Fibroblast of lung (primary cell): ENCODE measurements around the gene SMYD5. TPM values are rescaled to one million over a fixed set of nuclear protein-coding genes. Genes with fewer than 3 reads are reported as not detected.

Source experiments
- DNase-seq, 2 donors: peaks; one replicate each; pipeline versions ENCODE4 v3.0.0 to v3.0.0-alpha.2; 2010; ENCODE audit warnings: low read depth in 2 of 2
- H2AFZ ChIP-seq: 2 replicates; pipeline ENCODE4 v1.5.1; 2012; ENCODE audit warnings: low read length, control low read depth, inconsistent platforms
- H3K27ac ChIP-seq: 2 replicates; pipeline ENCODE4 v1.5.1; 2011; ENCODE audit warnings: low read length, control low read depth; ENCODE audit not compliant: insufficient read depth
- H3K27me3 ChIP-seq: 2 replicates; pipeline ENCODE4 v1.5.1; 2011; ENCODE audit warnings: mild to moderate bottlenecking, low read length; ENCODE audit not compliant: control insufficient read depth, insufficient read depth
- H3K36me3 ChIP-seq: 2 replicates; pipeline ENCODE4 v1.5.1; 2011; ENCODE audit warnings: low read length; ENCODE audit not compliant: control insufficient read depth, insufficient read depth
- H3K4me1 ChIP-seq: 2 replicates; pipeline ENCODE4 v1.5.1; 2011; ENCODE audit warnings: low read length; ENCODE audit not compliant: control insufficient read depth, insufficient read depth; ENCODE audit errors: extremely low read depth
- H3K4me2 ChIP-seq: 2 replicates; pipeline ENCODE4 v1.5.1; 2011; ENCODE audit warnings: low read length, control low read depth; ENCODE audit not compliant: insufficient read depth; ENCODE audit errors: extremely low read depth
- H3K4me3 ChIP-seq, 4 experiments: fragments of 200-600 bp in 1 of 4; sonication (generic) in 1 of 4; replicated peaks in 1 of 4; 2 replicates each; pipeline ENCODE4 v1.5.1; 2011 to 2016; ENCODE audit warnings: low read length in 4 of 4, low read depth in 3 of 4, mild to moderate bottlenecking in 3 of 4, control low read depth in 2 of 4, inconsistent platforms in 1 of 4, mixed read lengths in 1 of 4; ENCODE audit not compliant: insufficient read depth in 1 of 4; ENCODE audit errors: control extremely low read depth in 1 of 4
- H3K79me2 ChIP-seq: 2 replicates; pipeline ENCODE4 v1.5.1; 2012; ENCODE audit warnings: mild to moderate bottlenecking, low read length, inconsistent platforms; ENCODE audit not compliant: control insufficient read depth, insufficient read depth
- H3K9ac ChIP-seq: 2 replicates; pipeline ENCODE4 v1.5.1; 2011; ENCODE audit warnings: mild to moderate bottlenecking, low read length, control low read depth; ENCODE audit not compliant: insufficient read depth
- H3K9me3 ChIP-seq: 2 replicates; pipeline ENCODE4 v1.5.1; 2012; ENCODE audit warnings: low read depth, low read length; ENCODE audit not compliant: control insufficient read depth, insufficient read depth
- H4K20me1 ChIP-seq: 2 replicates; pipeline ENCODE4 v1.5.1; 2011; ENCODE audit warnings: low read length; ENCODE audit not compliant: control insufficient read depth, insufficient read depth; ENCODE audit errors: extremely low read depth
- EZH2 ChIP-seq: IDR thresholded peaks from 2 replicates; pipeline ENCODE4 v1.5.1; 2012; ENCODE audit warnings: low read length, control low read depth, mild to moderate bottlenecking; ENCODE audit errors: missing control alignments
- polyA plus RNA-seq, 2 donors: library from polyadenylated mRNA; depleted of rRNA in 1 of 2; stranded (reverse) in 1 of 2; unstranded in 1 of 2; fragments of >200 nt; gene quantifications; 2 replicates each; pipeline ENCODE4 v1.2.1, GENCODE V29; 2011 to 2012; ENCODE audit warnings: missing spikeins in 1 of 2
- total RNA-seq: library from RNA; depleted of rRNA; stranded (reverse); fragments of >200 nt; gene quantifications from 2 replicates; pipeline ENCODE4 v1.2.1, GENCODE V29; 2014
- TF ChIP-seq, protein P1 (sequence below), 2 donors: IDR thresholded peaks in 1 of 2; conservative IDR thresholded peaks in 1 of 2; 1 replicate in 1 of 2; 2 replicates in 1 of 2; pipeline ENCODE4 v1.5.1; 2011 to 2012; ENCODE audit warnings: low read length in 2 of 2, control low read depth in 1 of 2, inconsistent platforms in 1 of 2, low read depth in 1 of 2, mild to moderate bottlenecking in 1 of 2

SMYD5 gene
- total and polyA plus RNA-seq, 2 donors (not counting 1 experiment from before 2014, with no cell fraction given) = 16.9 to 19.0 TPM

DNA sequence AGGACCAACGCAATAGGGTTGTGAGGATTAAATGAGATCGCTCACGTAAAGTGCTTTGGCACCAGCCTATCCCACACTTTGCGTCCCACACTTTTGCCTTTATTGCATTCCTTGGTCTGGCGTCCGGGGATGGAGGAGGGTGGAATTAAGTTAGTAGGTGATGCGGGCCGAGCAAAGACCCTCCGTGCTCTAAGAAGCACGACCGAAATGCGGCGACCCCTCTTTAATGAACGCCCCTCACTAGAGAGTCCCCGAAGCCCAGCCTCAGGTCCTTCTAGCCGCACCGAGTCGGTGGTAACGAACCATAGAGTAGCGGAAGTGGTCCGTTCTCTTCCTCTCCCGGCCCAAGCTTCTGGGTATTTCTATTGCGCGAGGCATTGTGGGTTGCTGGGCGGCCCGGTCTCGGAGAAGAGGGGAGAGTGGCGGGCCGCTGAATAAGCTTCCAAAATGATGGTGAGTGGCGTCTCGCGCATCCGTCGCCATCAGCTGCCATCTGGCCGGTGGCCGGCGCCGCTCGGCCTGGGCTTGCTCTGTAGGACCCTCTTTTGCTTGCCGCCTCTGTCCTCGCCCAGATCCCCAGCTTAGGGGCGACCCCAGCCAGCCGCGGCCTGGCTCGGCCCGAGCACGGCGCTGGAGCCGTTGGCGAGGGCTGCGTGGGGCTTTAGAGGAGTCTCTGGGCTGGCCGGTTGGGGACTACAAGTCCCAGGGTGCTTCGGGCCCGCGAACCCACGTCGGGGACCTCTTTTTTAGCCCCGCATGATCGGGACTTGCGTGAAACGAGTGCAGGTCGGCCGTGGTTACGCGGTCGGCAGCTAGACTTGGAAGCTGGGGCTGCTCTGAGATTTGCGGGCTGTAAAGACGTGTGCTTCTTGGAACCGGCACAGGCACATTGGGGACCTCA is 20.1 kb downstream of the SMYD5 start, which contains the start of gene CCT7:
Gene CCT7, plus strand, starts transcription at position 377 of the 901 bp plus-strand sequence. Its CDS starts 71 bp downstream, at position 448.
- Histone ChIP-seq H3K4me3 (peak within 1 kb of the TSS; percentile 73 to 98 (median 92)), H3K79me2 (peaks cover 52% of the 10 kb centered on the region), H3K27ac (peak within 1 kb of the TSS; percentile 90), H3K4me1 (peaks cover 8% of the 10 kb centered on the region), H3K36me3 (no peaks in the 10 kb centered on the region), H3K9ac (peak within 1 kb of the TSS; percentile 92), H4K20me1 (no peaks in the 10 kb centered on the region), H3K9me3 (no peaks in the 10 kb centered on the region), H3K27me3 (no peaks in the 10 kb centered on the region), H3K4me2 (peak within 1 kb of the TSS; percentile 100), H2AFZ (peak within 1 kb of the TSS; percentile 99)
- DNase-seq = peak; percentile 89 to 93
- TF ChIP-seq, protein P1, sequence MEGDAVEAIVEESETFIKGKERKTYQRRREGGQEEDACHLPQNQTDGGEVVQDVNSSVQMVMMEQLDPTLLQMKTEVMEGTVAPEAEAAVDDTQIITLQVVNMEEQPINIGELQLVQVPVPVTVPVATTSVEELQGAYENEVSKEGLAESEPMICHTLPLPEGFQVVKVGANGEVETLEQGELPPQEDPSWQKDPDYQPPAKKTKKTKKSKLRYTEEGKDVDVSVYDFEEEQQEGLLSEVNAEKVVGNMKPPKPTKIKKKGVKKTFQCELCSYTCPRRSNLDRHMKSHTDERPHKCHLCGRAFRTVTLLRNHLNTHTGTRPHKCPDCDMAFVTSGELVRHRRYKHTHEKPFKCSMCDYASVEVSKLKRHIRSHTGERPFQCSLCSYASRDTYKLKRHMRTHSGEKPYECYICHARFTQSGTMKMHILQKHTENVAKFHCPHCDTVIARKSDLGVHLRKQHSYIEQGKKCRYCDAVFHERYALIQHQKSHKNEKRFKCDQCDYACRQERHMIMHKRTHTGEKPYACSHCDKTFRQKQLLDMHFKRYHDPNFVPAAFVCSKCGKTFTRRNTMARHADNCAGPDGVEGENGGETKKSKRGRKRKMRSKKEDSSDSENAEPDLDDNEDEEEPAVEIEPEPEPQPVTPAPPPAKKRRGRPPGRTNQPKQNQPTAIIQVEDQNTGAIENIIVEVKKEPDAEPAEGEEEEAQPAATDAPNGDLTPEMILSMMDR (conservative IDR thresholded peaks at IDR 0.05 in 1 of 2, IDR thresholded peaks at IDR 0.05 in 1 of 2; ENCODE audit: low read depth in 1 of 2, low read length in 2 of 2) = no peak
- no peak for TF ChIP-seq EZH2

DNA sequence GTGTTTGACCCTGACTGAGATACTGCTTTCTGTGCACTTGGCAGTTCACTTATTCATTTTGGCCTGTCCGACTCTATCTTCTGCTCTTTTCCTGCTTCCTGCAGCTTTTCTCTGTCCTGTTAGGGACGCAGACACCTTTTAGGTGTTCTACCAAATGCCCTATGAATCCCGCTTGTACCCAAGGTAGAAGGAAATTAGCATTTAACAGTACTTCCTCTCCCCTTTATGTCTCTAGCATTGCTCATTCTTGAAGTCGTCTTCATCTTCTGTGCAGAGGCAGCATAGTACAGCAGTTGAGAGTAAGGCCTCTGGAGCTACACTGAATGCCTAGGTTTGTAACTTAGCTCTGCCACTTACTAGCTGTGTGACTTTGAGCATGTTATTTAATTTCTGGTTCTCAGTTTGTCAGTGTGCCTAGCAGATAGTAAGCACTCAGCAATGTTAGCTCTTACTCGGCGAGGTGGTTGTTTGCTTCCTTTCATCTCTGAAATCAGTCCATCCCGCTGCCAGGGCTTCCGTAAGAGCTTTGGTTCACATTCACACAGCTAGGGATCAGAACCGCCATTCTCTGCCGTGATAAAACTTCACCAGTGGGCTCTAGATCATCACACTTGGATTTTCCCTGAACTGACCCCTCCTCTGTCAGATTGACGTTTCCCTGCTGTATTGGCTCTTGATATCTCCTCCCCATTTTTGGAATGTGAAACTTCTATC is 21.4 kb downstream of the SMYD5 start:
- no peak for DNase-seq
- peak overlapping the region; percentile 67 to 98 (median 92) for H3K4me3 ChIP-seq
- H3K4me2 ChIP-seq = peak overlapping the region; percentile 93
- H3K36me3 ChIP-seq = peaks cover 2% of the 10 kb centered on the region
- H3K9me3 ChIP-seq = no peaks in the 10 kb centered on the region
- H3K9ac ChIP-seq = peak overlapping the region; percentile 92
- peaks cover 64% of the 10 kb centered on the region for H3K79me2 ChIP-seq
- TF ChIP-seq EZH2 = no peak
- TF ChIP-seq, protein P1 (conservative IDR thresholded peaks at IDR 0.05 in 1 of 2, IDR thresholded peaks at IDR 0.05 in 1 of 2; ENCODE audit: low read depth in 1 of 2, low read length in 2 of 2) = no peak
- H2AFZ ChIP-seq = no peak overlapping the region
- peak overlapping the region; percentile 90 for H3K27ac ChIP-seq
- peaks cover 8% of the 10 kb centered on the region for H3K4me1 ChIP-seq
- no peaks in the 10 kb centered on the region for H3K27me3 ChIP-seq
- H4K20me1 ChIP-seq = no peaks in the 10 kb centered on the region

DNA sequence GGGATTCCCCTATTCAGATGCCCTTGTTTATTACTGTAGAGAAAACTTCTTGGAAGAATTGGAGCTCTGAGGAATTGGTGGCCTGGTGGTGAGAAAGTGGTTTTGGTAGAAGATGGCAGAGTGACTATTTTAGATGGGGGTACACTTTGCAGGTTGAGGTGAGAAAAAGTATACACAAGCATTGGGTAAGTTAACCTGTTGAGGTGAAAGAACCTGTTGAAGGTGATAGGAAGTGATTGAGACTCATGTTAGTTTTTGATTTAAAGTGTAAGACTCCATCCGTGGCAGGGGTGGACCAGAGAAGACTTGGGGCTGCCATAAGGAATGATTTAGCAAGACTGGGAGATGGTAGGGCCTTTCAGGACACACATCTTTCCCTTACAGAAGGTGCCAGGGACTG is 23.1 kb downstream of the SMYD5 start:
- no peak for DNase-seq
- Histone ChIP-seq H3K27ac (no peak overlapping the region), H3K79me2 (peaks cover 66% of the 10 kb centered on the region), H3K4me2 (no peak overlapping the region), H2AFZ (no peak overlapping the region), H3K9ac (no peak overlapping the region), H3K4me3 (no peak overlapping the region), H3K36me3 (peaks cover 2% of the 10 kb centered on the region), H3K9me3 (no peaks in the 10 kb centered on the region), H3K27me3 (no peaks in the 10 kb centered on the region), H4K20me1 (no peaks in the 10 kb centered on the region), H3K4me1 (peaks cover 8% of the 10 kb centered on the region)
- TF ChIP-seq EZH2 = no peak
- TF ChIP-seq, protein P1 (conservative IDR thresholded peaks at IDR 0.05 in 1 of 2, IDR thresholded peaks at IDR 0.05 in 1 of 2; ENCODE audit: low read depth in 1 of 2, low read length in 2 of 2) = no peak
